HepG2 (cell line): ENCODE data around the gene B3GNT2. TPM values are rescaled to one million over a fixed set of nuclear protein-coding genes. Genes with fewer than 3 reads are reported as not detected.

Experiments
- ATF7 ChIP-seq, 2 experiments: fragments of 450-650 bp in 1 of 2; sonication (generic) in 1 of 2; formaldehyde crosslinking in 1 of 2; IDR thresholded peaks; 2 replicates each; pipeline versions ENCODE4 v1.4.0 to v1.6.1; 2016 to 2020; ENCODE audit warnings: antibody characterized with exemption in 1 of 2, mild to moderate bottlenecking in 1 of 2, missing genetic modification reagents in 1 of 2
- ELK4 ChIP-seq: sonication (generic); formaldehyde crosslinking; IDR thresholded peaks from 2 replicates; pipeline ENCODE4 v1.9.0; 2021; ENCODE audit warnings: missing genetic modification reagents, borderline replicate concordance
- EZH2 ChIP-seq: conservative IDR thresholded peaks from 2 replicates; pipeline ENCODE4 v1.6.1; 2012; ENCODE audit warnings: mild to moderate bottlenecking, low read depth, low read length, moderate library complexity
- FOSL2 ChIP-seq: sonication (generic); formaldehyde crosslinking; IDR thresholded peaks from 2 replicates; pipeline ENCODE4 v1.4.0; 2020; ENCODE audit warnings: missing genetic modification reagents
- HOXA9 ChIP-seq: sonication (generic); formaldehyde crosslinking; IDR thresholded peaks from 2 replicates; pipeline ENCODE4 v1.8.1; 2022; ENCODE audit warnings: missing genetic modification reagents, mild to moderate bottlenecking, moderate library complexity, borderline replicate concordance
- MED1 ChIP-seq: sonication (generic); formaldehyde crosslinking; IDR thresholded peaks from 2 replicates; pipeline ENCODE4 v1.4.0; 2020; ENCODE audit warnings: missing genetic modification reagents
- NFE2 ChIP-seq: sonication (generic); formaldehyde crosslinking; IDR thresholded peaks from 2 replicates; pipeline ENCODE4 v1.4.0; 2020; ENCODE audit warnings: missing genetic modification reagents
- NFE2L1 ChIP-seq: sonication (generic); formaldehyde crosslinking; IDR thresholded peaks from 2 replicates; pipeline ENCODE4 v1.4.0; 2020; ENCODE audit warnings: missing genetic modification reagents, mild to moderate bottlenecking, borderline replicate concordance
- NPAS2 ChIP-seq: sonication (generic); formaldehyde crosslinking; IDR thresholded peaks from 2 replicates; pipeline ENCODE4 v1.8.0; 2022; ENCODE audit warnings: mild to moderate bottlenecking, missing genetic modification reagents, borderline replicate concordance
- ONECUT2 ChIP-seq: sonication (generic); formaldehyde crosslinking; IDR thresholded peaks from 2 replicates; pipeline ENCODE4 v1.4.0; 2020; ENCODE audit warnings: missing genetic modification reagents
- REPIN1 ChIP-seq: sonication (generic); formaldehyde crosslinking; IDR thresholded peaks from 2 replicates; pipeline ENCODE4 v1.8.0; 2022; ENCODE audit warnings: missing genetic modification reagents, low read depth, mild to moderate bottlenecking, borderline replicate concordance
- RXRA ChIP-seq: sonication (generic); formaldehyde crosslinking; IDR thresholded peaks from 2 replicates; pipeline ENCODE4 v1.5.1; 2020; ENCODE audit warnings: missing genetic modification reagents
- SMARCE1 ChIP-seq: fragments of 450-650 bp; IDR thresholded peaks from 2 replicates; pipeline ENCODE4 v1.6.1; 2017; ENCODE audit warnings: borderline replicate concordance
- SRSF9 ChIP-seq: fragments of 200-400 bp; formaldehyde crosslinking; IDR thresholded peaks from 2 replicates; pipeline ENCODE4 v1.6.1; 2018; ENCODE audit warnings: borderline replicate concordance, mild to moderate bottlenecking, low read depth, low read length; ENCODE audit not compliant: insufficient read depth, poor library complexity, severe bottlenecking
- ZBTB1 ChIP-seq: sonication (generic); formaldehyde crosslinking; IDR thresholded peaks from 2 replicates; pipeline ENCODE4 v1.4.0; 2020; ENCODE audit warnings: missing genetic modification reagents, borderline replicate concordance
- ZFP82 ChIP-seq: sonication (generic); formaldehyde crosslinking; IDR thresholded peaks from 2 replicates; pipeline ENCODE4 v1.5.1; 2020; ENCODE audit warnings: mild to moderate bottlenecking, missing genetic modification reagents, borderline replicate concordance
- ZNF10 ChIP-seq: sonication (generic); formaldehyde crosslinking; IDR thresholded peaks from 2 replicates; pipeline ENCODE4 v1.4.0; 2020; ENCODE audit warnings: mild to moderate bottlenecking, low read depth, missing genetic modification reagents, borderline replicate concordance
- ZNF180 ChIP-seq: sonication (generic); formaldehyde crosslinking; IDR thresholded peaks from 2 replicates; pipeline ENCODE4 v1.4.0; 2020; ENCODE audit warnings: low read depth, missing genetic modification reagents, borderline replicate concordance
- ZNF264 ChIP-seq: sonication (generic); formaldehyde crosslinking; IDR thresholded peaks from 2 replicates; pipeline ENCODE4 v1.4.0; 2020; ENCODE audit warnings: missing genetic modification reagents
- ZNF292 ChIP-seq: sonication (generic); formaldehyde crosslinking; IDR thresholded peaks from 2 replicates; pipeline ENCODE4 v1.8.1; 2022; ENCODE audit warnings: mild to moderate bottlenecking, low read depth, missing genetic modification reagents, borderline replicate concordance
- ZNF552 ChIP-seq: sonication (generic); formaldehyde crosslinking; IDR thresholded peaks from 2 replicates; pipeline ENCODE4 v1.9.0; 2022; ENCODE audit warnings: missing genetic modification reagents, mild to moderate bottlenecking, borderline replicate concordance
- ZNF614 ChIP-seq: IDR thresholded peaks from 2 replicates; pipeline ENCODE4 v1.6.1; 2018; ENCODE audit warnings: missing biosample characterization, missing genetic modification reagents, inconsistent platforms, borderline replicate concordance
- ZNF883 ChIP-seq: sonication (generic); formaldehyde crosslinking; IDR thresholded peaks from 2 replicates; pipeline ENCODE4 v1.5.1; 2020; ENCODE audit warnings: mild to moderate bottlenecking, missing genetic modification reagents; ENCODE audit errors: not compliant biosample characterization
- polyA plus RNA-seq, 8 experiments: library from polyadenylated mRNA; depleted of rRNA in 3 of 8; stranded (reverse) in 7 of 8; unstranded in 1 of 8; fragments of >200 nt; fragmentation: Illumina TruSeq in 4 of 8; extraction: Trizol in 4 of 8; gene quantifications; 2 replicates each; pipeline versions ENCODE4 v1.2.1 to v1.2.3, GENCODE V29; 2011 to 2016; ENCODE audit warnings: low read depth in 4 of 8, missing spikeins in 1 of 8, mixed read lengths in 1 of 8; ENCODE audit not compliant: insufficient read depth in 1 of 8
- total RNA-seq, 5 experiments: library from RNA; depleted of rRNA; stranded (reverse); fragments of >200 nt; fragmentation: Illumina TruSeq; extraction: Trizol; gene quantifications; 2 replicates each; pipeline ENCODE4 v1.2.3, GENCODE V29; 2016; ENCODE audit warnings: low read depth in 1 of 5
- TF ChIP-seq, protein P1 (sequence below): sonication (generic); formaldehyde crosslinking; IDR thresholded peaks from 2 replicates; pipeline ENCODE4 v1.4.0; 2020; ENCODE audit warnings: missing genetic modification reagents
- TF ChIP-seq, protein P2 (sequence below): sonication (generic); formaldehyde crosslinking; IDR thresholded peaks from 2 replicates; pipeline ENCODE4 v1.5.1; 2020; ENCODE audit warnings: missing genetic modification reagents, mild to moderate bottlenecking, borderline replicate concordance

The B3GNT2 gene
- total and polyA plus RNA-seq, 2 of the 13 experiments (the other 11 are each of a cell fraction or from before 2014, with no cell fraction given): 26.3 to 28.5 TPM

DNA sequence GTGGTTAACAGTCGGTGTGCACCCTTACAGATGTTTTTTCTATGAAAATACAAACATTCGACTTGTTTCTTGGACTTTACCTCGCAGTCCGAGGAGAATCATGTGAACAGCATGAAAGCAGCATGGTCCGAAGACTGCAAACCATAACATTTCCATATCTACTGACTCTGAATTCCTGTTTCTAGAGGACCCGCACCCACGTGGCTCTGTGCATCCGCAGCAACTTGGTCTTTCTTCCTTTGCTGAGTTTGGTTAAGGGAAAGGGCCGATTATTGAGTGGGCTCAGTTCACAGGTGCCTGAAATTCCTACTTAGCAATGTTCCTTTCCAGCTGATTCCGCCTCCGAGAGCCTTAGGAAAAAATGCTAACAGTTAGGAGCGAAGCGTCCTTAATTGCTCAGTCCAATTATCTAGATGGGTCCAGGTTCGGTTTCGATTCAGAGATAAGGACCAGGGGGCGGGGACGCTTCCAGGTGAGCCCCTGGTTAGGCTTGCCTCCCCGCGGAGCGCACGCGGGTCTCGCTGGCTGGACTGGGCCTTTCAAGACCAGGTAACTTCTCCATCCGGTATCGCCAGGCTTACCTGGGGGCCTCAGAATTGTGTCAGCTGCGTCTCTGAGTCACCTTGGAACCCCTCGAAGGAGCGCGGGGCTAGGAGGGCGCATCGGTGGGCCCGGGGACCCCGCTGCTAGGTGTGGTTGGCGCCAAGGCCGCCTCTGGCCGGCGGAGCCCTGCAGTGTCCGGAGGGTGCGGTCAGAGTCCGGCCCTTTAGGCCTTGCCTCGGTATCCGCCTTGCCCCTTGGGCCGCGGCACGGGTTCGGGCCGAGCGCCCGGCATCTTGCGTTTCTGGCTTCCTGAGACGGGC, 1.1 kb upstream of the B3GNT2 start (continued):
- TF ChIP-seq ELK4 (CRISPR knock-in tag): no peak
- TF ChIP-seq ZNF552: no peak
- no peak for TF ChIP-seq NFE2L1 (CRISPR knock-in tag)
- TF ChIP-seq, protein P1, sequence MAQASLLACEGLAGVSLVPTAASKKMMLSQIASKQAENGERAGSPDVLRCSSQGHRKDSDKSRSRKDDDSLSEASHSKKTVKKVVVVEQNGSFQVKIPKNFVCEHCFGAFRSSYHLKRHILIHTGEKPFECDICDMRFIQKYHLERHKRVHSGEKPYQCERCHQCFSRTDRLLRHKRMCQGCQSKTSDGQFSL (CRISPR knock-in tag): no peak
- no peak for TF ChIP-seq NFE2 (CRISPR knock-in tag)
- TF ChIP-seq ZBTB1: no peak; the same call in 1 of the 2 replicates
- TF ChIP-seq ZNF264 (CRISPR knock-in tag): peak; percentile 59; the same call in 1 of the 2 replicates
- no peak for TF ChIP-seq ONECUT2 (CRISPR knock-in tag)
- TF ChIP-seq ZNF614 (CRISPR knock-in tag): peak; percentile 98
- peak; percentile 10; the same call in 1 of the 2 replicates for TF ChIP-seq ZNF292 (CRISPR knock-in tag)
- TF ChIP-seq ZNF180 (CRISPR knock-in tag): no peak
- no peak for TF ChIP-seq ZNF10
- TF ChIP-seq HOXA9: no peak
- TF ChIP-seq REPIN1 (CRISPR knock-in tag): peak; percentile 43; the same call in 1 of the 2 replicates
- no peak for TF ChIP-seq SMARCE1
- peak; percentile 52 for TF ChIP-seq FOSL2 (CRISPR knock-in tag)
- TF ChIP-seq ZNF883 (CRISPR knock-in tag): no peak
- TF ChIP-seq ATF7 (IDR thresholded peaks at IDR 0.05): no peak
- TF ChIP-seq ATF7 (CRISPR knock-in tag; IDR thresholded peaks at IDR 0.05): no peak; the same call in 1 of the 2 replicates
- TF ChIP-seq MED1 (CRISPR knock-in tag): peak; percentile 95
- TF ChIP-seq NPAS2 (CRISPR knock-in tag): no peak
- no peak for TF ChIP-seq ZFP82 (CRISPR knock-in tag)
- no peak; the same call in 1 of the 2 replicates for TF ChIP-seq RXRA
- no peak for TF ChIP-seq EZH2
- TF ChIP-seq, protein P2, sequence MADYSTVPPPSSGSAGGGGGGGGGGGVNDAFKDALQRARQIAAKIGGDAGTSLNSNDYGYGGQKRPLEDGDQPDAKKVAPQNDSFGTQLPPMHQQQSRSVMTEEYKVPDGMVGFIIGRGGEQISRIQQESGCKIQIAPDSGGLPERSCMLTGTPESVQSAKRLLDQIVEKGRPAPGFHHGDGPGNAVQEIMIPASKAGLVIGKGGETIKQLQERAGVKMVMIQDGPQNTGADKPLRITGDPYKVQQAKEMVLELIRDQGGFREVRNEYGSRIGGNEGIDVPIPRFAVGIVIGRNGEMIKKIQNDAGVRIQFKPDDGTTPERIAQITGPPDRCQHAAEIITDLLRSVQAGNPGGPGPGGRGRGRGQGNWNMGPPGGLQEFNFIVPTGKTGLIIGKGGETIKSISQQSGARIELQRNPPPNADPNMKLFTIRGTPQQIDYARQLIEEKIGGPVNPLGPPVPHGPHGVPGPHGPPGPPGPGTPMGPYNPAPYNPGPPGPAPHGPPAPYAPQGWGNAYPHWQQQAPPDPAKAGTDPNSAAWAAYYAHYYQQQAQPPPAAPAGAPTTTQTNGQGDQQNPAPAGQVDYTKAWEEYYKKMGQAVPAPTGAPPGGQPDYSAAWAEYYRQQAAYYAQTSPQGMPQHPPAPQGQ: no peak
- no peak for TF ChIP-seq SRSF9
